SU-DHL-6 (cell line): ENCODE data around the gene CD38.

Experiments
- CTCF ChIP-seq: fragments of 200-600 bp; sonication (generic); IDR thresholded peaks from one replicate; pipeline ENCODE4 v1.5.1; 2017; ENCODE audit warnings: antibody characterized with exemption, mild to moderate bottlenecking, low read length, moderate library complexity; ENCODE audit not compliant: insufficient read depth, poor library complexity, severe bottlenecking
- EZH2phosphoT487 ChIP-seq: fragments of 200-600 bp; sonication (generic), shearing (Covaris generic); conservative IDR thresholded peaks from 2 replicates; pipeline ENCODE4 v1.6.1; 2018; ENCODE audit warnings: mild to moderate bottlenecking, antibody characterized with exemption, low read length, moderate library complexity, mixed read lengths

- TF ChIP-seq CTCF (no peak), EZH2phosphoT487 (no peak)
Observed at GRCh38 chr4:15738877-15739276, 39.3 kb upstream of the CD38 start.
